ENCODE measurements around the gene TTLL10.

GRCh38 chr1:1157914-1158710, 15.6 kb upstream of the TTLL10 start:
- no peak for TF ChIP-seq ZNF274 (IDR thresholded peaks at IDR 0.05; ENCODE audit: low read depth, low read length)
- no peak for TF ChIP-seq YY1 (IDR thresholded peaks at IDR 0.05; ENCODE audit: insufficient read depth, insufficient read length)
- TF ChIP-seq SUZ12 (IDR thresholded peaks at IDR 0.05; ENCODE audit: extremely low read depth, insufficient read depth, insufficient read length): no peak

Measured in NT2/D1 (cell line).